HepG2 (cell line): ENCODE measurements around the gene ZNF22. TPM values are rescaled to one million over a fixed set of nuclear protein-coding genes. Genes with fewer than 3 reads are reported as not detected.

ENCODE experiments used
- ASH2L ChIP-seq: fragments of 300-600, 200-600 bp; sonication (generic); IDR thresholded peaks from 2 replicates; pipeline ENCODE4 v1.7.0; 2017; ENCODE audit warnings: low read depth, mild to moderate bottlenecking, moderate library complexity, mixed read lengths, low read length; ENCODE audit not compliant: insufficient read length
- ATF7-NPFF ChIP-seq: sonication (generic); formaldehyde crosslinking; IDR thresholded peaks from 2 replicates; pipeline ENCODE4 v1.8.1; 2023; ENCODE audit warnings: mild to moderate bottlenecking, low read depth, missing genetic modification reagents, moderate library complexity
- FOXA3 ChIP-seq: IDR thresholded peaks from 2 replicates; pipeline ENCODE4 v1.6.1; 2016; ENCODE audit warnings: missing genetic modification reagents, missing compliant biosample characterization
- REL ChIP-seq: sonication (generic); formaldehyde crosslinking; conservative IDR thresholded peaks from 2 replicates; pipeline ENCODE4 v1.8.0; 2022; ENCODE audit warnings: mild to moderate bottlenecking, missing genetic modification reagents, moderate library complexity
- TEAD3 ChIP-seq: optimal IDR thresholded peaks from 2 replicates; pipeline ENCODE3; 2016; ENCODE audit warnings: borderline replicate concordance
- ZNF232 ChIP-seq: sonication (generic); formaldehyde crosslinking; IDR thresholded peaks from 2 replicates; pipeline ENCODE4 v1.4.0; 2020; ENCODE audit warnings: missing genetic modification reagents, borderline replicate concordance
- ZNF616 ChIP-seq: sonication (generic); formaldehyde crosslinking; IDR thresholded peaks from 2 replicates; pipeline ENCODE4 v1.5.0; 2020; ENCODE audit warnings: low read depth, mild to moderate bottlenecking, missing genetic modification reagents
- polyA plus RNA-seq, 8 experiments: library from polyadenylated mRNA; depleted of rRNA in 3 of 8; stranded (reverse) in 7 of 8; unstranded in 1 of 8; fragments of >200 nt; fragmentation: Illumina TruSeq in 4 of 8; extraction: Trizol in 4 of 8; gene quantifications; 2 replicates each; pipeline versions ENCODE4 v1.2.1 to v1.2.3, GENCODE V29; 2011 to 2016; ENCODE audit warnings: low read depth in 4 of 8, missing spikeins in 1 of 8, mixed read lengths in 1 of 8; ENCODE audit not compliant: insufficient read depth in 1 of 8
- total RNA-seq, 5 experiments: library from RNA; depleted of rRNA; stranded (reverse); fragments of >200 nt; fragmentation: Illumina TruSeq; extraction: Trizol; gene quantifications; 2 replicates each; pipeline ENCODE4 v1.2.3, GENCODE V29; 2016; ENCODE audit warnings: low read depth in 1 of 5
- TF ChIP-seq, protein P1 (sequence below): fragments of 450-650 bp; IDR thresholded peaks from 2 replicates; pipeline ENCODE4 v1.6.1; 2017; ENCODE audit warnings: mild to moderate bottlenecking
- TF ChIP-seq, protein P2 (sequence below): IDR thresholded peaks from 2 replicates; pipeline ENCODE4 v1.6.1; 2016; ENCODE audit warnings: control low read depth
- TF ChIP-seq, protein P3 (sequence below): sonication (generic); formaldehyde crosslinking; IDR thresholded peaks from 2 replicates; pipeline ENCODE4 v1.4.0; 2020; ENCODE audit warnings: missing genetic modification reagents, mild to moderate bottlenecking, borderline replicate concordance
- TF ChIP-seq, protein P4 (sequence below): sonication (generic); formaldehyde crosslinking; IDR thresholded peaks from 2 replicates; pipeline ENCODE4 v1.4.0; 2020; ENCODE audit warnings: missing genetic modification reagents, borderline replicate concordance
- TF ChIP-seq, protein P5 (sequence below): sonication (generic); formaldehyde crosslinking; IDR thresholded peaks from 2 replicates; pipeline ENCODE4 v1.4.0; 2020; ENCODE audit warnings: missing genetic modification reagents; ENCODE audit errors: not compliant biosample characterization
- TF ChIP-seq, protein P6 (sequence below): sonication (generic); formaldehyde crosslinking; IDR thresholded peaks from 2 replicates; pipeline ENCODE4 v1.4.0; 2020; ENCODE audit warnings: missing genetic modification reagents, mild to moderate bottlenecking, borderline replicate concordance

The ZNF22 gene
- total and polyA plus RNA-seq, 2 of the 13 experiments (the other 11 are each of a cell fraction or from before 2014, with no cell fraction given), result 0.40 to 1.3 TPM

DNA sequence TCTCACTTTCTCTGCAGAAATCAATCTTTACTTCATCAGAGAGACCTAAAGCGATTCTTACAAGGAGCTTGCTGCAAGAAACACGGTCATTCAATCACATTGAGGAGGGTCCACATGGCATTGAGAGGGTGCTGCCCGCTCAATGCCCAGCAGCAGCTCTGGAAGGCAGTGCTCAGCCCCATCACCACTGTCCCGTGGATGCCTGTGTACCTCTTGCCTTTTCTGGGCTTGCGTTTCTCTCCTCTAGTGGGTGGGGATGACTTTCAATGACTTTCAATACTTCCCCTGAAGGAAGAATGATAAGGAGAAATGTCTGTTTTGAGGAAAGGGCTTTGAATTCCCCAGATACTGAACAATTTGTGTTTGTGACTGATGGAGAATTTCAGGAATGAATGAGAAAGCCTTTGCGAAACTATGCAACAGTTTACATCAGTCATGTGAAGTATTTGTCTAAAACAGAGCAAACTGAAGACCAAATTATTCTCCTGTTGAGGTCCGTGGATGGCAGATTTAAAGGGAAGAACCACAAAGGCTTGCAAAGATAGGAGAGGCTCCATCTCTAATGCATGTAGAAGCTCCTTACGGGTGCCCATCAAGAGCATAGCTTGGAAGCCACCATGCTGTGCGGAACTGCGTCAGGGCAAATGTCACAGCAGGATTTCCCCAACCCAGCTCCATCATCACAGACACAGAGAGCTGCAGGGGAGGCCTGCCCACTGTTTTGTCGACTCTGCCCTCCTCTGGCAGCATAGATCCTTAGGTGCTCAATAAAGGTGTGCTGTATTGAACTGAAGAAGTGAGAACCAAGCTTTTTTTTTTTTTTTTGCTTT is 6.6 kb upstream of the ZNF22 start (continued):
- TF ChIP-seq, protein P1, sequence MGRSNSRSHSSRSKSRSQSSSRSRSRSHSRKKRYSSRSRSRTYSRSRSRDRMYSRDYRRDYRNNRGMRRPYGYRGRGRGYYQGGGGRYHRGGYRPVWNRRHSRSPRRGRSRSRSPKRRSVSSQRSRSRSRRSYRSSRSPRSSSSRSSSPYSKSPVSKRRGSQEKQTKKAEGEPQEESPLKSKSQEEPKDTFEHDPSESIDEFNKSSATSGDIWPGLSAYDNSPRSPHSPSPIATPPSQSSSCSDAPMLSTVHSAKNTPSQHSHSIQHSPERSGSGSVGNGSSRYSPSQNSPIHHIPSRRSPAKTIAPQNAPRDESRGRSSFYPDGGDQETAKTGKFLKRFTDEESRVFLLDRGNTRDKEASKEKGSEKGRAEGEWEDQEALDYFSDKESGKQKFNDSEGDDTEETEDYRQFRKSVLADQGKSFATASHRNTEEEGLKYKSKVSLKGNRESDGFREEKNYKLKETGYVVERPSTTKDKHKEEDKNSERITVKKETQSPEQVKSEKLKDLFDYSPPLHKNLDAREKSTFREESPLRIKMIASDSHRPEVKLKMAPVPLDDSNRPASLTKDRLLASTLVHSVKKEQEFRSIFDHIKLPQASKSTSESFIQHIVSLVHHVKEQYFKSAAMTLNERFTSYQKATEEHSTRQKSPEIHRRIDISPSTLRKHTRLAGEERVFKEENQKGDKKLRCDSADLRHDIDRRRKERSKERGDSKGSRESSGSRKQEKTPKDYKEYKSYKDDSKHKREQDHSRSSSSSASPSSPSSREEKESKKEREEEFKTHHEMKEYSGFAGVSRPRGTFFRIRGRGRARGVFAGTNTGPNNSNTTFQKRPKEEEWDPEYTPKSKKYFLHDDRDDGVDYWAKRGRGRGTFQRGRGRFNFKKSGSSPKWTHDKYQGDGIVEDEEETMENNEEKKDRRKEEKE, result no peak
- TF ChIP-seq, protein P2, sequence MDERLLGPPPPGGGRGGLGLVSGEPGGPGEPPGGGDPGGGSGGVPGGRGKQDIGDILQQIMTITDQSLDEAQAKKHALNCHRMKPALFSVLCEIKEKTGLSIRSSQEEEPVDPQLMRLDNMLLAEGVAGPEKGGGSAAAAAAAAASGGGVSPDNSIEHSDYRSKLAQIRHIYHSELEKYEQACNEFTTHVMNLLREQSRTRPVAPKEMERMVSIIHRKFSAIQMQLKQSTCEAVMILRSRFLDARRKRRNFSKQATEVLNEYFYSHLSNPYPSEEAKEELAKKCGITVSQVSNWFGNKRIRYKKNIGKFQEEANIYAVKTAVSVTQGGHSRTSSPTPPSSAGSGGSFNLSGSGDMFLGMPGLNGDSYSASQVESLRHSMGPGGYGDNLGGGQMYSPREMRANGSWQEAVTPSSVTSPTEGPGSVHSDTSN (CRISPR knock-in tag), result no peak
- TF ChIP-seq ASH2L, result no peak
- TF ChIP-seq, protein P3, sequence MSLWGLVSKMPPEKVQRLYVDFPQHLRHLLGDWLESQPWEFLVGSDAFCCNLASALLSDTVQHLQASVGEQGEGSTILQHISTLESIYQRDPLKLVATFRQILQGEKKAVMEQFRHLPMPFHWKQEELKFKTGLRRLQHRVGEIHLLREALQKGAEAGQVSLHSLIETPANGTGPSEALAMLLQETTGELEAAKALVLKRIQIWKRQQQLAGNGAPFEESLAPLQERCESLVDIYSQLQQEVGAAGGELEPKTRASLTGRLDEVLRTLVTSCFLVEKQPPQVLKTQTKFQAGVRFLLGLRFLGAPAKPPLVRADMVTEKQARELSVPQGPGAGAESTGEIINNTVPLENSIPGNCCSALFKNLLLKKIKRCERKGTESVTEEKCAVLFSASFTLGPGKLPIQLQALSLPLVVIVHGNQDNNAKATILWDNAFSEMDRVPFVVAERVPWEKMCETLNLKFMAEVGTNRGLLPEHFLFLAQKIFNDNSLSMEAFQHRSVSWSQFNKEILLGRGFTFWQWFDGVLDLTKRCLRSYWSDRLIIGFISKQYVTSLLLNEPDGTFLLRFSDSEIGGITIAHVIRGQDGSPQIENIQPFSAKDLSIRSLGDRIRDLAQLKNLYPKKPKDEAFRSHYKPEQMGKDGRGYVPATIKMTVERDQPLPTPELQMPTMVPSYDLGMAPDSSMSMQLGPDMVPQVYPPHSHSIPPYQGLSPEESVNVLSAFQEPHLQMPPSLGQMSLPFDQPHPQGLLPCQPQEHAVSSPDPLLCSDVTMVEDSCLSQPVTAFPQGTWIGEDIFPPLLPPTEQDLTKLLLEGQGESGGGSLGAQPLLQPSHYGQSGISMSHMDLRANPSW (CRISPR knock-in tag), result no peak
- TF ChIP-seq FOXA3 (CRISPR knock-in tag), result peak; percentile 52
- peak; percentile 37 for TF ChIP-seq TEAD3 (CRISPR knock-in tag)
- no peak for TF ChIP-seq ZNF616 (CRISPR knock-in tag)
- no peak for TF ChIP-seq ATF7-NPFF
- no peak for TF ChIP-seq REL (CRISPR knock-in tag)
- TF ChIP-seq, protein P4, sequence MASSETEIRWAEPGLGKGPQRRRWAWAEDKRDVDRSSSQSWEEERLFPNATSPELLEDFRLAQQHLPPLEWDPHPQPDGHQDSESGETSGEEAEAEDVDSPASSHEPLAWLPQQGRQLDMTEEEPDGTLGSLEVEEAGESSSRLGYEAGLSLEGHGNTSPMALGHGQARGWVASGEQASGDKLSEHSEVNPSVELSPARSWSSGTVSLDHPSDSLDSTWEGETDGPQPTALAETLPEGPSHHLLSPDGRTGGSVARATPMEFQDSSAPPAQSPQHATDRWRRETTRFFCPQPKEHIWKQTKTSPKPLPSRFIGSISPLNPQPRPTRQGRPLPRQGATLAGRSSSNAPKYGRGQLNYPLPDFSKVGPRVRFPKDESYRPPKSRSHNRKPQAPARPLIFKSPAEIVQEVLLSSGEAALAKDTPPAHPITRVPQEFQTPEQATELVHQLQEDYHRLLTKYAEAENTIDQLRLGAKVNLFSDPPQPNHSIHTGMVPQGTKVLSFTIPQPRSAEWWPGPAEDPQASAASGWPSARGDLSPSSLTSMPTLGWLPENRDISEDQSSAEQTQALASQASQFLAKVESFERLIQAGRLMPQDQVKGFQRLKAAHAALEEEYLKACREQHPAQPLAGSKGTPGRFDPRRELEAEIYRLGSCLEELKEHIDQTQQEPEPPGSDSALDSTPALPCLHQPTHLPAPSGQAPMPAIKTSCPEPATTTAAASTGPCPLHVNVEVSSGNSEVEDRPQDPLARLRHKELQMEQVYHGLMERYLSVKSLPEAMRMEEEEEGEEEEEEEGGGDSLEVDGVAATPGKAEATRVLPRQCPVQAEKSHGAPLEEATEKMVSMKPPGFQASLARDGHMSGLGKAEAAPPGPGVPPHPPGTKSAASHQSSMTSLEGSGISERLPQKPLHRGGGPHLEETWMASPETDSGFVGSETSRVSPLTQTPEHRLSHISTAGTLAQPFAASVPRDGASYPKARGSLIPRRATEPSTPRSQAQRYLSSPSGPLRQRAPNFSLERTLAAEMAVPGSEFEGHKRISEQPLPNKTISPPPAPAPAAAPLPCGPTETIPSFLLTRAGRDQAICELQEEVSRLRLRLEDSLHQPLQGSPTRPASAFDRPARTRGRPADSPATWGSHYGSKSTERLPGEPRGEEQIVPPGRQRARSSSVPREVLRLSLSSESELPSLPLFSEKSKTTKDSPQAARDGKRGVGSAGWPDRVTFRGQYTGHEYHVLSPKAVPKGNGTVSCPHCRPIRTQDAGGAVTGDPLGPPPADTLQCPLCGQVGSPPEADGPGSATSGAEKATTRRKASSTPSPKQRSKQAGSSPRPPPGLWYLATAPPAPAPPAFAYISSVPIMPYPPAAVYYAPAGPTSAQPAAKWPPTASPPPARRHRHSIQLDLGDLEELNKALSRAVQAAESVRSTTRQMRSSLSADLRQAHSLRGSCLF, result no peak
- TF ChIP-seq, protein P5, sequence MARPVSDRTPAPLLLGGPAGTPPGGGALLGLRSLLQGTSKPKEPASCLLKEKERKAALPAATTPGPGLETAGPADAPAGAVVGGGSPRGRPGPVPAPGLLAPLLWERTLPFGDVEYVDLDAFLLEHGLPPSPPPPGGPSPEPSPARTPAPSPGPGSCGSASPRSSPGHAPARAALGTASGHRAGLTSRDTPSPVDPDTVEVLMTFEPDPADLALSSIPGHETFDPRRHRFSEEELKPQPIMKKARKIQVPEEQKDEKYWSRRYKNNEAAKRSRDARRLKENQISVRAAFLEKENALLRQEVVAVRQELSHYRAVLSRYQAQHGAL (CRISPR knock-in tag), result no peak
- TF ChIP-seq, protein P6, sequence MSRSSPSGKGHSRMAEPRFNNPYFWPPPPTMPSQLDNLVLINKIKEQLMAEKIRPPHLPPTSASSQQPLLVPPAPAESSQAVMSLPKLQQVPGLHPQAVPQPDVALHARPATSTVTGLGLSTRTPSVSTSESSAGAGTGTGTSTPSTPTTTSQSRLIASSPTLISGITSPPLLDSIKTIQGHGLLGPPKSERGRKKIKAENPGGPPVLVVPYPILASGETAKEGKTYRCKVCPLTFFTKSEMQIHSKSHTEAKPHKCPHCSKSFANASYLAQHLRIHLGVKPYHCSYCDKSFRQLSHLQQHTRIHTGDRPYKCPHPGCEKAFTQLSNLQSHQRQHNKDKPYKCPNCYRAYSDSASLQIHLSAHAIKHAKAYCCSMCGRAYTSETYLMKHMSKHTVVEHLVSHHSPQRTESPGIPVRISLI (CRISPR knock-in tag), result no peak
- TF ChIP-seq ZNF232, result no peak
